Ascending aorta (tissue), 2 donors: Measurements from ENCODE around the gene GPR55. TPM values are rescaled to one million over a fixed set of nuclear protein-coding genes. Genes with fewer than 3 reads are reported as not detected.

ENCODE experiments used
- DNase-seq, 2 donors: peaks; one replicate each; pipeline ENCODE4 v3.0.0-alpha.2; 2019; ENCODE audit warnings: low spot score in 2 of 2
- H3K27ac ChIP-seq, 2 donors: fragments of 200-600 bp; sonication (generic); one replicate each; pipeline ENCODE4 v1.5.1; 2016 to 2017; ENCODE audit warnings: mild to moderate bottlenecking in 1 of 2
- H3K27me3 ChIP-seq: fragments of 200-600 bp; sonication (generic); one replicate; pipeline ENCODE4 v1.5.1; 2017
- H3K36me3 ChIP-seq, 2 donors: fragments of 200-600 bp; sonication (generic); one replicate each; pipeline ENCODE4 v1.5.1; 2016
- H3K4me1 ChIP-seq, 2 donors: fragments of 200-600 bp; sonication (generic); one replicate each; pipeline ENCODE4 v1.5.1; 2016 to 2017; ENCODE audit warnings: mild to moderate bottlenecking in 1 of 2
- H3K4me3 ChIP-seq, 2 donors: fragments of 200-600 bp; sonication (generic); one replicate each; pipeline ENCODE4 v1.5.1; 2016 to 2017; ENCODE audit warnings: mild to moderate bottlenecking in 1 of 2
- H3K9me3 ChIP-seq, 2 donors: fragments of 200-600 bp; sonication (generic); one replicate each; pipeline ENCODE4 v1.5.1; 2016
- CTCF ChIP-seq, 3 experiments: fragments of 200-600 bp in 2 of 3; fragments of 450-650 bp in 1 of 3; sonication (generic) in 2 of 3; IDR thresholded peaks; one replicate each; pipeline ENCODE4 v1.5.1; 2016 to 2019; ENCODE audit warnings: antibody characterized with exemption in 3 of 3, mild to moderate bottlenecking in 1 of 3, moderate library complexity in 1 of 3
- intact Hi-C: fragments of 100-400 bp; cut with DNase I; formaldehyde crosslinking; loops from one replicate; pipeline ENCODE4 v1.15.1; 2023
- total RNA-seq: library from RNA; depleted of rRNA; stranded (reverse); fragments of >200 nt; gene quantifications from one replicate; pipeline ENCODE4 v1.1.0, GENCODE V29; 2016

The GPR55 gene
- total RNA-seq, 1 donor from 2014 or later = not detected

- no peaks in the 10 kb centered on the region for H3K9me3 ChIP-seq
- H3K4me3 ChIP-seq = no peak overlapping the region
- no peak for TF ChIP-seq CTCF (IDR thresholded peaks at IDR 0.05)
- H3K27me3 ChIP-seq = no peaks in the 10 kb centered on the region
- intact Hi-C loops = no loop called here
- H3K36me3 ChIP-seq = no peaks in the 10 kb centered on the region
- DNase-seq = peak in 1 of 2 donors; percentile 35
- H3K27ac ChIP-seq = no peak overlapping the region
- no peaks in the 10 kb centered on the region for H3K4me1 ChIP-seq
These were observed 16.3 kb downstream of the GPR55 start for GRCh38 chr2:230908595-230909191.

GRCh38 chr2:230908092-230908594, 16.9 kb downstream of the GPR55 start:
- intact Hi-C loops = no loop called here
- Histone ChIP-seq H3K36me3 (no peaks in the 10 kb centered on the region), H3K27me3 (no peaks in the 10 kb centered on the region), H3K9me3 (no peaks in the 10 kb centered on the region), H3K4me1 (no peaks in the 10 kb centered on the region), H3K27ac (no peak overlapping the region), H3K4me3 (no peak overlapping the region)
- peak in 1 of 2 donors; percentile 49 for DNase-seq
- no peak for TF ChIP-seq CTCF (IDR thresholded peaks at IDR 0.05)

GRCh38 chr2:230907361-230908091, 17.5 kb downstream of the GPR55 start:
- DNase-seq = peak in 1 of 2 donors; percentile 37
- H3K4me3 ChIP-seq = no peak overlapping the region
- H3K27ac ChIP-seq = no peak overlapping the region
- H3K9me3 ChIP-seq = no peaks in the 10 kb centered on the region
- no peaks in the 10 kb centered on the region for H3K27me3 ChIP-seq
- intact Hi-C loops = no loop called here
- TF ChIP-seq CTCF (IDR thresholded peaks at IDR 0.05) = no peak
- no peaks in the 10 kb centered on the region for H3K4me1 ChIP-seq
- H3K36me3 ChIP-seq = no peaks in the 10 kb centered on the region

- peak in 1 of 2 donors; percentile 44 for DNase-seq
- no peak for TF ChIP-seq CTCF (IDR thresholded peaks at IDR 0.05)
- Histone ChIP-seq H3K27me3 (no peaks in the 10 kb centered on the region), H3K27ac (no peak overlapping the region), H3K36me3 (no peaks in the 10 kb centered on the region), H3K4me1 (no peaks in the 10 kb centered on the region), H3K9me3 (no peaks in the 10 kb centered on the region), H3K4me3 (no peak overlapping the region)
- intact Hi-C loops = no loop called here
These were observed 18.4 kb downstream of the GPR55 start for GRCh38 chr2:230906471-230907230.

- DNase-seq = peak in 1 of 2 donors; percentile 41
These were observed 19.3 kb downstream of the GPR55 start for GRCh38 chr2:230905448-230906421.

More at GRCh38 chr2:230905448-230906421, 19.3 kb downstream of the GPR55 start:
- H3K4me1 ChIP-seq = no peaks in the 10 kb centered on the region
- intact Hi-C loops = no loop called here
- H3K27me3 ChIP-seq = no peaks in the 10 kb centered on the region
- H3K9me3 ChIP-seq = no peaks in the 10 kb centered on the region
- H3K4me3 ChIP-seq = no peak overlapping the region
- H3K27ac ChIP-seq = no peak overlapping the region
- TF ChIP-seq CTCF (IDR thresholded peaks at IDR 0.05) = no peak
- no peaks in the 10 kb centered on the region for H3K36me3 ChIP-seq
